ENCODE results near the gene CACNA1S.

DNA sequence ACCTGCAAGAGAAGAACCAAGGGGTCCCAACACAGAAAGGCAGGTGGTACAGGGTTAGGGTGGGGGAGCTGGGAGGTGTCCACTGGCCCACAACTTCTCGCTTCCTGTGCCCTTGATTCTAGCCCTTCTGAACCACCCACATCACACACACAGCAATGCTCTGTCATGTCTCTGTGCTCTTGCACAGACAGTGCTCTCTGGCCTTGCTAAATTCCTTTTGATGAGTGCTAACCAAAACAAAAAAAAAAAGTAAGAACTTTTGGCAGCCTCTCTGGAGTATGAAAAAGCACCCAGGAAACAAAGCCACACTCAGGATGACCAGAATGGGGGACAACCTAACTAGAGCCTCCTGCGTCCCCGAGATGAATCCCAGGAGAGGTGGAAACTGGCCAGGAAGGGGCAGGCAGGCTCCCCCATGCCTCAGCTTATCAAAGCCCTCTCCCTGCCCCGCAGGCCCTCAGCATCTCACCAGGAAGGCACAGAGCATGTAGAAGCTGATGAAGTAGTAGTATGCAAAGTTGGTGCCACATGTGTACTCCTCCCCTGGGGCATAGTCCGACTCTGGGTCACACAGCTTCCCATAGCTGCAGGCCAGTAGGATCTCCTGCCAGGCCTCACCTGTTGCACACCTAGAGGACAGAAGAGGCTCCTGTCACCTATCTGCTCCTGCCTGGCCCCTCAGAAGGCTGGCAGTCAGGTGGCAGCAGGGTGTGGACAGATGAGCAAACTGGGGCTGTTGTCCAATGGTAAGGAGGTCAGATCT lies 61.5 kb downstream of the CACNA1S start:
- TF ChIP-seq, protein P1, sequence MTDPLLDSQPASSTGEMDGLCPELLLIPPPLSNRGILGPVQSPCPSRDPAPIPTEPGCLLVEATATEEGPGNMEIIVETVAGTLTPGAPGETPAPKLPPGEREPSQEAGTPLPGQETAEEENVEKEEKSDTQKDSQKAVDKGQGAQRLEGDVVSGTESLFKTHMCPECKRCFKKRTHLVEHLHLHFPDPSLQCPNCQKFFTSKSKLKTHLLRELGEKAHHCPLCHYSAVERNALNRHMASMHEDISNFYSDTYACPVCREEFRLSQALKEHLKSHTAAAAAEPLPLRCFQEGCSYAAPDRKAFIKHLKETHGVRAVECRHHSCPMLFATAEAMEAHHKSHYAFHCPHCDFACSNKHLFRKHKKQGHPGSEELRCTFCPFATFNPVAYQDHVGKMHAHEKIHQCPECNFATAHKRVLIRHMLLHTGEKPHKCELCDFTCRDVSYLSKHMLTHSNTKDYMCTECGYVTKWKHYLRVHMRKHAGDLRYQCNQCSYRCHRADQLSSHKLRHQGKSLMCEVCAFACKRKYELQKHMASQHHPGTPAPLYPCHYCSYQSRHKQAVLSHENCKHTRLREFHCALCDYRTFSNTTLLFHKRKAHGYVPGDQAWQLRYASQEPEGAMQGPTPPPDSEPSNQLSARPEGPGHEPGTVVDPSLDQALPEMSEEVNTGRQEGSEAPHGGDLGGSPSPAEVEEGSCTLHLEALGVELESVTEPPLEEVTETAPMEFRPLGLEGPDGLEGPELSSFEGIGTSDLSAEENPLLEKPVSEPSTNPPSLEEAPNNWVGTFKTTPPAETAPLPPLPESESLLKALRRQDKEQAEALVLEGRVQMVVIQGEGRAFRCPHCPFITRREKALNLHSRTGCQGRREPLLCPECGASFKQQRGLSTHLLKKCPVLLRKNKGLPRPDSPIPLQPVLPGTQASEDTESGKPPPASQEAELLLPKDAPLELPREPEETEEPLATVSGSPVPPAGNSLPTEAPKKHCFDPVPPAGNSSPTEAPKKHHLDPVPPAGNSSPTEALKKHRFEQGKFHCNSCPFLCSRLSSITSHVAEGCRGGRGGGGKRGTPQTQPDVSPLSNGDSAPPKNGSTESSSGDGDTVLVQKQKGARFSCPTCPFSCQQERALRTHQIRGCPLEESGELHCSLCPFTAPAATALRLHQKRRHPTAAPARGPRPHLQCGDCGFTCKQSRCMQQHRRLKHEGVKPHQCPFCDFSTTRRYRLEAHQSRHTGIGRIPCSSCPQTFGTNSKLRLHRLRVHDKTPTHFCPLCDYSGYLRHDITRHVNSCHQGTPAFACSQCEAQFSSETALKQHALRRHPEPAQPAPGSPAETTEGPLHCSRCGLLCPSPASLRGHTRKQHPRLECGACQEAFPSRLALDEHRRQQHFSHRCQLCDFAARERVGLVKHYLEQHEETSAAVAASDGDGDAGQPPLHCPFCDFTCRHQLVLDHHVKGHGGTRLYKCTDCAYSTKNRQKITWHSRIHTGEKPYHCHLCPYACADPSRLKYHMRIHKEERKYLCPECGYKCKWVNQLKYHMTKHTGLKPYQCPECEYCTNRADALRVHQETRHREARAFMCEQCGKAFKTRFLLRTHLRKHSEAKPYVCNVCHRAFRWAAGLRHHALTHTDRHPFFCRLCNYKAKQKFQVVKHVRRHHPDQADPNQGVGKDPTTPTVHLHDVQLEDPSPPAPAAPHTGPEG (CRISPR knock-in tag; IDR thresholded peaks at IDR 0.05) = no peak
- TF ChIP-seq, protein P2, sequence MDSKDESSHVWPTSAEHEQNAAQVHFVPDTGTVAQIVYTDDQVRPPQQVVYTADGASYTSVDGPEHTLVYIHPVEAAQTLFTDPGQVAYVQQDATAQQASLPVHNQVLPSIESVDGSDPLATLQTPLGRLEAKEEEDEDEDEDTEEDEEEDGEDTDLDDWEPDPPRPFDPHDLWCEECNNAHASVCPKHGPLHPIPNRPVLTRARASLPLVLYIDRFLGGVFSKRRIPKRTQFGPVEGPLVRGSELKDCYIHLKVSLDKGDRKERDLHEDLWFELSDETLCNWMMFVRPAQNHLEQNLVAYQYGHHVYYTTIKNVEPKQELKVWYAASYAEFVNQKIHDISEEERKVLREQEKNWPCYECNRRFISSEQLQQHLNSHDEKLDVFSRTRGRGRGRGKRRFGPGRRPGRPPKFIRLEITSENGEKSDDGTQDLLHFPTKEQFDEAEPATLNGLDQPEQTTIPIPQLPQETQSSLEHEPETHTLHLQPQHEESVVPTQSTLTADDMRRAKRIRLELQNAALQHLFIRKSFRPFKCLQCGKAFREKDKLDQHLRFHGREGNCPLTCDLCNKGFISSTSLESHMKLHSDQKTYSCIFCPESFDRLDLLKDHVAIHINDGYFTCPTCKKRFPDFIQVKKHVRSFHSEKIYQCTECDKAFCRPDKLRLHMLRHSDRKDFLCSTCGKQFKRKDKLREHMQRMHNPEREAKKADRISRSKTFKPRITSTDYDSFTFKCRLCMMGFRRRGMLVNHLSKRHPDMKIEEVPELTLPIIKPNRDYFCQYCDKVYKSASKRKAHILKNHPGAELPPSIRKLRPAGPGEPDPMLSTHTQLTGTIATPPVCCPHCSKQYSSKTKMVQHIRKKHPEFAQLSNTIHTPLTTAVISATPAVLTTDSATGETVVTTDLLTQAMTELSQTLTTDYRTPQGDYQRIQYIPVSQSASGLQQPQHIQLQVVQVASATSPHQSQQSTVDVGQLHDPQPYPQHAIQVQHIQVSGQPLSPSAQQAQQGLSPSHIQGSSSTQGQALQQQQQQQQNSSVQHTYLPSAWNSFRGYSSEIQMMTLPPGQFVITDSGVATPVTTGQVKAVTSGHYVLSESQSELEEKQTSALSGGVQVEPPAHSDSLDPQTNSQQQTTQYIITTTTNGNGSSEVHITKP (CRISPR knock-in tag; IDR thresholded peaks at IDR 0.05; ENCODE audit: low read depth) = no peak
- no peak for TF ChIP-seq AHR (CRISPR knock-in tag; IDR thresholded peaks at IDR 0.05)
- TF ChIP-seq, protein P3, sequence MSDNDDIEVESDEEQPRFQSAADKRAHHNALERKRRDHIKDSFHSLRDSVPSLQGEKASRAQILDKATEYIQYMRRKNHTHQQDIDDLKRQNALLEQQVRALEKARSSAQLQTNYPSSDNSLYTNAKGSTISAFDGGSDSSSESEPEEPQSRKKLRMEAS (IDR thresholded peaks at IDR 0.05) = no peak
- TF ChIP-seq, protein P4, sequence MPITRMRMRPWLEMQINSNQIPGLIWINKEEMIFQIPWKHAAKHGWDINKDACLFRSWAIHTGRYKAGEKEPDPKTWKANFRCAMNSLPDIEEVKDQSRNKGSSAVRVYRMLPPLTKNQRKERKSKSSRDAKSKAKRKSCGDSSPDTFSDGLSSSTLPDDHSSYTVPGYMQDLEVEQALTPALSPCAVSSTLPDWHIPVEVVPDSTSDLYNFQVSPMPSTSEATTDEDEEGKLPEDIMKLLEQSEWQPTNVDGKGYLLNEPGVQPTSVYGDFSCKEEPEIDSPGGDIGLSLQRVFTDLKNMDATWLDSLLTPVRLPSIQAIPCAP (CRISPR knock-in tag; IDR thresholded peaks at IDR 0.05; ENCODE audit: low read depth) = no peak
